ENCODE data around the gene CDC40.

CDC40 gene

GRCh38 chr6:110185879-110186278 lies 5.7 kb downstream of the CDC40 start:
- TF ChIP-seq ZFX (IDR thresholded peaks at IDR 0.05; ENCODE audit: borderline replicate concordance) (no peak), CTCF (IDR thresholded peaks at IDR 0.05) (no peak)
- no peak overlapping the region for H3K27ac ChIP-seq

- TF ChIP-seq ZFX (IDR thresholded peaks at IDR 0.05; ENCODE audit: borderline replicate concordance) (no peak), CTCF (IDR thresholded peaks at IDR 0.05) (no peak)
- H3K27ac ChIP-seq: no peak overlapping the region
Observed at GRCh38 chr6:110188791-110189190, 8.6 kb downstream of the CDC40 start.

GRCh38 chr6:110190726-110191125 lies 10.5 kb downstream of the CDC40 start:
- TF ChIP-seq CTCF (IDR thresholded peaks at IDR 0.05): no peak
- no peak for TF ChIP-seq ZFX (IDR thresholded peaks at IDR 0.05; ENCODE audit: borderline replicate concordance)
- H3K27ac ChIP-seq: no peak overlapping the region

GRCh38 chr6:110191477-110191876 lies 11.2 kb downstream of the CDC40 start:
- no peak for TF ChIP-seq ZFX (IDR thresholded peaks at IDR 0.05; ENCODE audit: borderline replicate concordance)
- no peak for TF ChIP-seq CTCF (IDR thresholded peaks at IDR 0.05)
- H3K27ac ChIP-seq: no peak overlapping the region

DNA sequence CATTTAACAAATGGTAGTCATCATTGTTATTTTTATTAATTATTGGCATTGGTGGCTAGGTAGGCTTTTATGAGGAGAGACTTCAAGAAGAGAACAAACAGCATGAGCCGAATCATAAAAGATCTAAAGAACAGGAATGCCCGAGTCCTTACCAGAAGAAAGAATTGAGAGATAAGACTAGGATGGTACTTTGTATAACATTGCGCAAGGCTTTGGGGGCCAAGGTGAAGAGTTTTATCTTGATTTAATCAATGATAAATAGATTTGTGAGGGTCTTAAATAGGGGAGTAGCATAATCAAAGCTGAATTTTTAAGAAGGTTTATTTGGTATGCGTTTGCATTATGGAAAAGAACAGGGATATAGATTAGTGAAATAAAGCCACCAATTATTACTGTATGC lies 15.4 kb downstream of the CDC40 start:
- no peak overlapping the region for H3K27ac ChIP-seq
- TF ChIP-seq ZFX (IDR thresholded peaks at IDR 0.05; ENCODE audit: borderline replicate concordance) (no peak), CTCF (IDR thresholded peaks at IDR 0.05) (no peak)

GRCh38 chr6:110196874-110197273 lies 16.6 kb downstream of the CDC40 start:
- no peak for TF ChIP-seq CTCF (IDR thresholded peaks at IDR 0.05)
- no peak for TF ChIP-seq ZFX (IDR thresholded peaks at IDR 0.05; ENCODE audit: borderline replicate concordance)
- H3K27ac ChIP-seq: no peak overlapping the region

DNA sequence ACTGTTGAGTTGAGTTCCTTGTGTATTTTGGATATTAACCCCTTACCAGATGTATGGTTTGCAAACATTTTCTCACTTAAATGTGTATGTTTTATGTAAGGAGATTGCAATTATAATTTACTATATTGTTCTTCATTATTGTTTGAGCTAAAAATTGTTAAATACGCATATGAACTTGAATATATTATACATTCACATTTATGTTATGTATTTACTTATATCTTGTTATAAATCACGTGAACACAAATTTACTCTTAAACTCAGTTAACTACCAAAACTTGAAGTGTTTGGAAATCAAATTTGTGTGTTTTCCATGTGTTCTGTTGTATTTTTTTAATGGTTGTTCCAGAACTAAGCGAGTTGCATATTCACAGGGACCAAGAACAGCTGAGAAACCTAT lies 18.3 kb downstream of the CDC40 start:
- no peak for TF ChIP-seq ZFX (IDR thresholded peaks at IDR 0.05; ENCODE audit: borderline replicate concordance)
- no peak for TF ChIP-seq CTCF (IDR thresholded peaks at IDR 0.05)

More for the DNA sequence above, 18.3 kb downstream of the CDC40 start:
- H3K27ac ChIP-seq: no peak overlapping the region

Data from 22Rv1 (cell line).